HUES64 (cell line): ENCODE data around the gene TSC22D1.
A peak's percentile ranks its signal among the peaks of the same experiment; 100 is the strongest.

Experiments
- H3K27ac ChIP-seq: 2 replicates; pipeline ENCODE4 v1.7.0; 2013; ENCODE audit warnings: low read depth, low read length, inconsistent platforms
- H3K27me3 ChIP-seq: 2 replicates; pipeline ENCODE4 v1.6.1; 2013; ENCODE audit warnings: mild to moderate bottlenecking, low read length; ENCODE audit not compliant: insufficient read depth
- H3K36me3 ChIP-seq: 2 replicates; pipeline ENCODE4 v1.6.1; 2013; ENCODE audit warnings: mild to moderate bottlenecking, low read length; ENCODE audit not compliant: insufficient read depth
- H3K4me1 ChIP-seq: 2 replicates; pipeline ENCODE4 v1.6.1; 2013; ENCODE audit warnings: mild to moderate bottlenecking, low read length, moderate library complexity; ENCODE audit not compliant: insufficient read depth
- H3K4me3 ChIP-seq: 2 replicates; pipeline ENCODE4 v1.5.1; 2013; ENCODE audit warnings: mild to moderate bottlenecking, low read length, moderate library complexity
- H3K9ac ChIP-seq: 2 replicates; pipeline ENCODE4 v1.6.1; 2013; ENCODE audit warnings: mild to moderate bottlenecking, low read depth, low read length
- H3K9me3 ChIP-seq: 2 replicates; pipeline ENCODE4 v1.6.1; 2013; ENCODE audit warnings: low read depth, low read length; ENCODE audit not compliant: insufficient read depth
- WGBS: fragments of 150-250, 120-280 bp; methylation state at CpG from one replicate; pipeline ENCODE4 v1.1.7; 2013; ENCODE audit warnings: missing lambda C conversion rate; 5-methylcytosine and 5-hydroxymethylcytosine counted together

Gene TSC22D1

GRCh38 chr13:44437356-44438233 lies 138.5 kb downstream of the TSC22D1 start:
- Histone ChIP-seq H3K27me3 (no peaks in the 10 kb centered on the region), H3K4me1 (peaks cover 11% of the 10 kb centered on the region), H3K9me3 (no peaks in the 10 kb centered on the region), H3K27ac (peak overlapping the region; percentile 90; the same call in 1 of the 2 replicates), H3K9ac (peak overlapping the region; percentile 86), H3K4me3 (peak overlapping the region; percentile 83), H3K36me3 (peaks cover 23% of the 10 kb centered on the region)
- WGBS = 44% methylated on average over 3 of the region's 5 CpGs

- H3K27me3 ChIP-seq = no peaks in the 10 kb centered on the region
- peak overlapping the region; percentile 99 for H3K9ac ChIP-seq
- peaks cover 23% of the 10 kb centered on the region for H3K36me3 ChIP-seq
- peaks cover 11% of the 10 kb centered on the region for H3K4me1 ChIP-seq
- H3K27ac ChIP-seq = peak overlapping the region; percentile 99
- peak overlapping the region; percentile 83 for H3K4me3 ChIP-seq
- H3K9me3 ChIP-seq = no peaks in the 10 kb centered on the region
- under 1% methylated on average over 34 of the region's 38 CpGs for WGBS
These were observed 139.4 kb downstream of the TSC22D1 start for GRCh38 chr13:44436589-44437337.

- no peaks in the 10 kb centered on the region for H3K9me3 ChIP-seq
- H3K27ac ChIP-seq = peak overlapping the region; percentile 99
- H3K27me3 ChIP-seq = no peaks in the 10 kb centered on the region
- peaks cover 23% of the 10 kb centered on the region for H3K36me3 ChIP-seq
- peaks cover 11% of the 10 kb centered on the region for H3K4me1 ChIP-seq
- peak overlapping the region; percentile 83 for H3K4me3 ChIP-seq
- peak overlapping the region; percentile 99 for H3K9ac ChIP-seq
- WGBS = under 1% methylated on average over 7 of the region's 9 CpGs
These were observed 140.1 kb downstream of the TSC22D1 start for GRCh38 chr13:44435919-44436510.

GRCh38 chr13:44435142-44435918 lies 140.8 kb downstream of the TSC22D1 start:
- WGBS = under 1% methylated on average over 51 of the region's 51 CpGs
- H3K27me3 ChIP-seq = no peaks in the 10 kb centered on the region
- H3K9ac ChIP-seq = peak overlapping the region; percentile 99
- peak overlapping the region; percentile 83 for H3K4me3 ChIP-seq
- peak overlapping the region; percentile 99 for H3K27ac ChIP-seq
- no peaks in the 10 kb centered on the region for H3K9me3 ChIP-seq
- H3K36me3 ChIP-seq = peaks cover 23% of the 10 kb centered on the region
- peaks cover 11% of the 10 kb centered on the region for H3K4me1 ChIP-seq

- Histone ChIP-seq H3K4me1 (peaks cover 11% of the 10 kb centered on the region), H3K27me3 (no peaks in the 10 kb centered on the region), H3K4me3 (peak overlapping the region; percentile 83), H3K9ac (peak overlapping the region; percentile 45), H3K27ac (peak overlapping the region; percentile 28; the same call in 1 of the 2 replicates), H3K36me3 (peaks cover 23% of the 10 kb centered on the region), H3K9me3 (no peaks in the 10 kb centered on the region)
- 24% methylated on average over 4 of the region's 4 CpGs for WGBS
These were observed 141.4 kb downstream of the TSC22D1 start for GRCh38 chr13:44434766-44435141.

GRCh38 chr13:44433863-44434765 lies 142.0 kb downstream of the TSC22D1 start:
- peaks cover 11% of the 10 kb centered on the region for H3K4me1 ChIP-seq
- H3K9me3 ChIP-seq = no peaks in the 10 kb centered on the region
- WGBS = 91% methylated on average over 15 of the region's 15 CpGs
- H3K9ac ChIP-seq = no peak overlapping the region
- peaks cover 23% of the 10 kb centered on the region for H3K36me3 ChIP-seq
- no peak overlapping the region; the same call in 1 of the 2 replicates for H3K27ac ChIP-seq
- H3K4me3 ChIP-seq = peak overlapping the region; percentile 83
- no peaks in the 10 kb centered on the region for H3K27me3 ChIP-seq

GRCh38 chr13:44432650-44433049 lies 143.5 kb downstream of the TSC22D1 start:
- peaks cover 8% of the 10 kb centered on the region for H3K4me1 ChIP-seq
- WGBS = 93% methylated on average over 5 of the region's 5 CpGs
- H3K27ac ChIP-seq = no peak overlapping the region
- no peak overlapping the region for H3K4me3 ChIP-seq
- peaks cover 23% of the 10 kb centered on the region for H3K36me3 ChIP-seq
- H3K27me3 ChIP-seq = no peaks in the 10 kb centered on the region
- H3K9ac ChIP-seq = no peak overlapping the region
- H3K9me3 ChIP-seq = no peaks in the 10 kb centered on the region

GRCh38 chr13:44431150-44431549 lies 145.0 kb downstream of the TSC22D1 start:
- Histone ChIP-seq H3K36me3 (peaks cover 23% of the 10 kb centered on the region), H3K27me3 (no peaks in the 10 kb centered on the region), H3K4me1 (0 out of 2 replicates have a peak, but pooled peaks cover 4% of the 10 kb centered on the region), H3K9me3 (0 out of 2 replicates have a peak, but pooled peaks cover 2% of the 10 kb centered on the region), H3K4me3 (no peak overlapping the region), H3K9ac (no peak overlapping the region), H3K27ac (no peak overlapping the region)
- 96% methylated on average over 4 of the region's 4 CpGs for WGBS

- Histone ChIP-seq H3K27me3 (no peaks in the 10 kb centered on the region), H3K4me3 (no peak overlapping the region), H3K36me3 (peaks cover 17% of the 10 kb centered on the region), H3K27ac (no peak overlapping the region), H3K9me3 (0 out of 2 replicates have a peak, but pooled peaks cover 2% of the 10 kb centered on the region), H3K4me1 (no peaks in the 10 kb centered on the region), H3K9ac (no peak overlapping the region)
- no CpG with 5 or more reads among the region's 2 CpGs for WGBS
These were observed 146.8 kb downstream of the TSC22D1 start for GRCh38 chr13:44429311-44429710.

GRCh38 chr13:44426461-44426860 lies 149.7 kb downstream of the TSC22D1 start:
- Histone ChIP-seq H3K4me1 (no peaks in the 10 kb centered on the region), H3K36me3 (no peaks in the 10 kb centered on the region), H3K9ac (no peak overlapping the region), H3K4me3 (no peak overlapping the region), H3K27ac (no peak overlapping the region), H3K27me3 (no peaks in the 10 kb centered on the region), H3K9me3 (0 out of 2 replicates have a peak, but pooled peaks cover 2% of the 10 kb centered on the region)
- 86% methylated on average over 3 of the region's 3 CpGs for WGBS
